ENCODE results near the gene C1orf105.
A peak's percentile ranks its signal among the peaks of the same experiment; 100 is the strongest.

The C1orf105 gene

DNA sequence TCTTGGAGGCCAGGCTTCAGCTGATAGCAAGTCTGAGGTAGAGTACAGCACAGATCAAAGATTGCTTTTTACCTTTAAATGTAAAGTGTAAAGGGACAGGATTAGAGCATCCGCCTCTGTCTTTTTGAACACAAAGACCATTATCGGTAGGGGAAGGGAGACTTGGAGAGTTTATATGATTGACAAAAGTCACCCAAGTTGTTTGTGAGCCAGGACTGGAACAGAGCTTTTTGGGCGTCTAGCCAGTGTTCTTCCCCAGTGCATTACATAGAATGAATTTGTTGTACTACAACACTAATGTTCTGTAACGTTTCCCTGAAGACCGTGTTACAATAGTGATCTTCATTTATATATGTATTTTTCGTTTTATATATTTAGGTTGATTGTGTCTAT, 32.7 kb downstream of the C1orf105 start:
- H3K4me3 ChIP-seq (ENCODE audit: low read depth, low read length) = no peak overlapping the region
- DNase-seq (ENCODE audit: low read depth) = no peak
- TF ChIP-seq, protein P1, sequence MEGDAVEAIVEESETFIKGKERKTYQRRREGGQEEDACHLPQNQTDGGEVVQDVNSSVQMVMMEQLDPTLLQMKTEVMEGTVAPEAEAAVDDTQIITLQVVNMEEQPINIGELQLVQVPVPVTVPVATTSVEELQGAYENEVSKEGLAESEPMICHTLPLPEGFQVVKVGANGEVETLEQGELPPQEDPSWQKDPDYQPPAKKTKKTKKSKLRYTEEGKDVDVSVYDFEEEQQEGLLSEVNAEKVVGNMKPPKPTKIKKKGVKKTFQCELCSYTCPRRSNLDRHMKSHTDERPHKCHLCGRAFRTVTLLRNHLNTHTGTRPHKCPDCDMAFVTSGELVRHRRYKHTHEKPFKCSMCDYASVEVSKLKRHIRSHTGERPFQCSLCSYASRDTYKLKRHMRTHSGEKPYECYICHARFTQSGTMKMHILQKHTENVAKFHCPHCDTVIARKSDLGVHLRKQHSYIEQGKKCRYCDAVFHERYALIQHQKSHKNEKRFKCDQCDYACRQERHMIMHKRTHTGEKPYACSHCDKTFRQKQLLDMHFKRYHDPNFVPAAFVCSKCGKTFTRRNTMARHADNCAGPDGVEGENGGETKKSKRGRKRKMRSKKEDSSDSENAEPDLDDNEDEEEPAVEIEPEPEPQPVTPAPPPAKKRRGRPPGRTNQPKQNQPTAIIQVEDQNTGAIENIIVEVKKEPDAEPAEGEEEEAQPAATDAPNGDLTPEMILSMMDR (conservative IDR thresholded peaks at IDR 0.05; ENCODE audit: low read depth, low read length) = no peak

DNA sequence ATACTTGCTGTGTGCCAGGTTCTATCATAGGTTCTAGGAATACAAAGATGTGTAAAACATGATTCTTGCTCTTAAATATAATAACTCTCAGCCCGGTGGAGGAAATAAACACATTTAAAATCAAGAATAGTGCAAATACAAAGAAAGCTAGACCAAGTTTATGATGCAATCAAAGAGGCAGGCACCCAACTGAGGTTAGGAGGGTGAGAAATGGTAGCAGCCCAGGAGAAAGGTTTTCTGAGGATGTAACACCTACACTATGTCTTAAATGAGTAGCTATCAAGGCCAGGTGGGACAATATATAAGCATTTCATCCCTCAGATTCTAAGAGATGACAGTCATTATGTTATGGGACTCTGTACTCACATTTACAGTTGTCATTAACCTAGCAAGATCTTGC, 33.1 kb downstream of the C1orf105 start:
- TF ChIP-seq, protein P1 (conservative IDR thresholded peaks at IDR 0.05; ENCODE audit: low read depth, low read length) = no peak
- H3K4me3 ChIP-seq (ENCODE audit: low read depth, low read length) = no peak overlapping the region
- DNase-seq (ENCODE audit: low read depth) = no peak

DNA sequence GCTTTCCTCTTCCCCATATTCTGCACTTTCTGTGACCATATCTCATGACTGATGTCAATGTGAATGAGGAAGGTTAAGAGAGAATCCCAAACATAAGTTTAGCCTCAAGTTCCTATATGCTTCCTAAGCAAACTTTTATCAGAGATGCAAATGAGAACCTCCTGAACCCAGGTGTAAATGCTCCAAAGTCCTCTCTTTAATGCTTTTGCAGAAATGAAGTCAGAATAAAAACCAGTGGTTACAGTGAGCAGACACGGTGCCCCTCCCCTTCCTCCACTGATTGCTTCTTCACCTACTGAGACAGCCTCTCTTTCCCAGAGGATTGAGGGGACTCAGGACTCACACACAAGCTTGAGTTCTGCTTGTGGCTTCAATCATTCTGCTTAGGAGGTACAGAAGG, 35.0 kb downstream of the C1orf105 start:
- no peak for DNase-seq (ENCODE audit: low read depth)
- TF ChIP-seq, protein P1 (conservative IDR thresholded peaks at IDR 0.05; ENCODE audit: low read depth, low read length) = no peak

DNA sequence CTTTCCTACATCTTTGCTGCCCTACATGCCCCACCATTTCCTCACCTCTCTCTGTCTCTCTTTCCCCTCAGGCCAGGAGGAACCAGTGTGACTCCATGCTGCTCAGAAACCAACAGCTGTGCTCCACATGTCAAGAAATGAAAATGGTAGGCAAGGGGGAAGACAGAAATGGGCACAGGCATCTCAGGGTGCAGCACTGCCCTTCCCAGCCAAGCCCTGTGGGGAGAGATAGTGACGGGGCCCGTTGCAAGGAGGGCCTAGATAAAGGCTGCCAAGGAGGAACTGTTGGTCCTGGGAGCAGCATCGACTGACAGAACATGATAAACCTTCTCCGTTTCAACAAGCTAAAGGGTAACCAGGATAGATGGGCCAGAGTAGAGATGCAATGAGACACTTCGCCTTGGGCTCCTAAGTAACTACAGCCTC, 35.9 kb downstream of the C1orf105 start:
- no peak for DNase-seq (ENCODE audit: low read depth)
- TF ChIP-seq, protein P1 (conservative IDR thresholded peaks at IDR 0.05; ENCODE audit: low read depth, low read length) = no peak
- H3K4me3 ChIP-seq (ENCODE audit: low read depth, low read length) = no peak overlapping the region

More for the DNA sequence above, 35.0 kb downstream of the C1orf105 start:
- H3K4me3 ChIP-seq (ENCODE audit: low read depth, low read length) = no peak overlapping the region

DNA sequence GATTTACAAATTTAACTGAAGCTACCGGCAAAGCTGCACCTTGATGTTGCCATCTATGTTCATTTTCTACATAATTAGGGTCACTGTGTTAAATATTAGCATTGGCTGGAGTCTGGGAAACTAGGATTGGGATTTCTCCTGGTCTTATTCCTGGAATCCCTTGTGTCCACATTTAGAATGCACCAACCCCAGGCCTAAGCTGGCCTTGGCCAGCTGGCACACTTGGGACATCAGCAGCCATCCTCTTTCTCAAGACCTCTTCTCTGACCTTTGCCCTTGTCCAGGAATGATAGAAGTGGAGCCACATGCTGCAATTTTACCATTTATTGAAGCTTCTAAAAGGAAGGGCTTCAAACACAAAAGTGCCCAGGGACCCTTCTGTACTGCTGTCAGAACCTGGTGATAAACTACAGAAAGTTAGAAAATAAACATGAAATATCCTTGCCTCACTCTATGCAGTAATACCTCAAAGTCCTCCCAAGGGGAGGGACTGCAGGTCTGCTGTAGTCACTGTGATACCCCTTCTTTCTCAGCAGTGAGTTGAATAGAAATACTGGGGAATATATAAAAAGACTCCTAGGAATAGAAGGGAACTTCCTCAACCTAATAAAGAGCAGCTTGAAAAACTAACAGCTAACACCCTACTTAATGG, 37.1 kb downstream of the C1orf105 start:
- TF ChIP-seq, protein P1 (conservative IDR thresholded peaks at IDR 0.05; ENCODE audit: low read depth, low read length) = no peak
- no peak for DNase-seq (ENCODE audit: low read depth)
- no peak overlapping the region for H3K4me3 ChIP-seq (ENCODE audit: low read depth, low read length)

DNA sequence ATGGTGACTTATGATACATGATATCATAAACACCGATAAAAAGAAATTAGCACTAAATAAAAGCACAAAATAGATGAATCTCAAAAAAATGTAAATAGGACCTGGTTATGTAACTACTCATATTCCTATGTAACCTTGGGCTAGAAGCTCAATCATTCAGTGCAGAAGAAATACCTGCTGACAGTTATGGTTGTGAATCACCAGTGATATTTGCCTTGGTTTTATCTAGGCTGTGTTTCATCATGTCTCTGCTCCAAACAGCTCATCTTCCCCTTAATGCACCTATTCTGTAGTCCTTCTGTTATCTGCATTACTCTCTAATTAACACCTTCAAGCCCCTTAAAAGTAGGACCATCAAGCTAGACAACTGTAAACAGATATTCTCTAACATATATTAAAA, 39.7 kb downstream of the C1orf105 start:
- no peak overlapping the region for H3K4me3 ChIP-seq (ENCODE audit: low read depth, low read length)
- DNase-seq (ENCODE audit: low read depth) = peak; percentile 8
- TF ChIP-seq, protein P1 (conservative IDR thresholded peaks at IDR 0.05; ENCODE audit: low read depth, low read length) = no peak

DNA sequence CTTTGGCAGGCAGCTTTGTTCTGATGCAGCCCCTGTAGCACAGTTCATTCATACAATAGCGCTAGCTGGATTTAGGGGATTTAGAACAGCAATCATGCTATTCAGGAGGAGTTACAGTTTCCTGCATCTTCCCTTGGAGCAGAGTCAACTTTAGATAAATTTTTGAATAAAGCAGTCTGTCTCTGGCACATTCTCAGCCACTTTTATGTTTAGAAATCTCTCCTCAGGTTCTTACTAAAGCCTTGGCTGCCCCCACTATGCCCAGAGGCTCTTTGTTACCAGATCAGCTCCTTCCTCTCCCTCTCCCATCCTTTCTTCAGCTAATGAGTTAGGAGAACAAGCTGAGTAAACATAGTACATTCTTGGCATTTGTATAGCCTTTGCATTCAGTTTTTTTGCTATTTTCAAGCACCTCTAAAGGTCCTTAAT, 40.4 kb downstream of the C1orf105 start:
- TF ChIP-seq, protein P1 (conservative IDR thresholded peaks at IDR 0.05; ENCODE audit: low read depth, low read length) = no peak
- H3K4me3 ChIP-seq (ENCODE audit: low read depth, low read length) = no peak overlapping the region
- no peak for DNase-seq (ENCODE audit: low read depth)

Measured in choroid plexus epithelial cell (primary cell).